ENCODE measurements around the gene MAGI2.
"Not testable (repeated sequence)": the region's sequence is repeated elsewhere in the genome, so short reads cannot be mapped to it uniquely, and the experiment has no call there.

The MAGI2 gene

DNA sequence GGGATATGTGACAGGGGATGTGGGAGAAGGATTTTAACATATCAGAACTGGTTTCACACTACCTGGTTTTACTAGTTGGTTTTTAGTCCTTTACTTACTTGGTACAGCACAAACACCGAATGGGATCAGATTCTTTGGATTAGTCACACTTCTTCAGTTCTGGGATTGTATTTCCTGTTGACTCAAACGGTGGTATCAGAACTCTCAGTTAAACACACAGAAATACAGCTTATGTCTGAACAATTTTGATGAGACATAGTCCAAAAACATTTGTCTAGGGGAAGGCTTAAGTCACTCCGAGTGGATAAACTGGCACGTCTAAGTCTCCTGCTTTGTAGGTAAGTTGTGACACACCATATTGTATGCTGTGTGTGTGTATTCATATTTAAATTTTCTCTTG is 1174.4 kb downstream of the MAGI2 start:
- no peak overlapping the region for H3K4me3 Mint-ChIP-seq
- no peak for DNase-seq (ENCODE audit: low spot score)
- H3K4me1 Mint-ChIP-seq (ENCODE audit: low read depth) = no peaks in the 10 kb centered on the region
- no peaks in the 10 kb centered on the region for H3K9me3 Mint-ChIP-seq
- no peaks in the 10 kb centered on the region for H3K36me3 Mint-ChIP-seq (ENCODE audit: low read depth)
- H3K27me3 Mint-ChIP-seq (ENCODE audit: low read depth) = no peaks in the 10 kb centered on the region
- no peak overlapping the region for H3K27ac Mint-ChIP-seq

DNA sequence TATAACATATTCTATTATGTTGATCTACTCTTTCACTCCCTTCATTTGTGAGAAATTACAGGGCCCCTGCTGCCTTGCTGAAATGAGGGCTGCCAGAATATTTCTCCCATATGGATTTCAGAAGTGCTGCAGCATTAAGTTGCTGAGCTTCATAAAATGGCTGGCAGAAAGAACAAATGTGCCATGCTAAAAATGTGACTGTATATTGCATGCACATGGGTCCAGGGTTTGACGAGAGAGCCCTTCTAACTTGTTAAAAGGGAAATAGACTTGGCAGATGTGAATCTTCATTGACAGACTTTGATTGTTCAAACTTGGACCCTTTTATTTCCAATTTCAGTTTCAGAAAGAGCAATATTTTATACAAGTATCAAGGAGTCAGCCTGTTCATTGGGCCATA is 1186.3 kb downstream of the MAGI2 start:
- H3K9me3 Mint-ChIP-seq = peaks cover 6% of the 10 kb centered on the region
- H3K27ac Mint-ChIP-seq = no peak overlapping the region
- H3K36me3 Mint-ChIP-seq (ENCODE audit: low read depth) = no peaks in the 10 kb centered on the region
- H3K4me3 Mint-ChIP-seq = no peak overlapping the region
- no peaks in the 10 kb centered on the region for H3K27me3 Mint-ChIP-seq (ENCODE audit: low read depth)
- H3K4me1 Mint-ChIP-seq (ENCODE audit: low read depth) = no peaks in the 10 kb centered on the region
- no peak for DNase-seq (ENCODE audit: low spot score)

- no peaks in the 10 kb centered on the region for H3K9me3 Mint-ChIP-seq
- no peaks in the 10 kb centered on the region for H3K4me1 Mint-ChIP-seq (ENCODE audit: low read depth)
- no peak overlapping the region for H3K27ac Mint-ChIP-seq
- DNase-seq (ENCODE audit: low spot score) = no peak
- no peaks in the 10 kb centered on the region for H3K36me3 Mint-ChIP-seq (ENCODE audit: low read depth)
- H3K27me3 Mint-ChIP-seq (ENCODE audit: low read depth) = no peaks in the 10 kb centered on the region
- H3K4me3 Mint-ChIP-seq = no peak overlapping the region
Observed at GRCh38 chr7:78265486-78265885, 1188.0 kb downstream of the MAGI2 start.

GRCh38 chr7:78265071-78265470 is 1188.4 kb downstream of the MAGI2 start:
- Mint-ChIP-seq H3K4me3 (no peak overlapping the region), H3K4me1 (ENCODE audit: low read depth) (no peaks in the 10 kb centered on the region), H3K27ac (no peak overlapping the region), H3K9me3 (no peaks in the 10 kb centered on the region), H3K36me3 (ENCODE audit: low read depth) (no peaks in the 10 kb centered on the region), H3K27me3 (ENCODE audit: low read depth) (no peaks in the 10 kb centered on the region)
- DNase-seq (ENCODE audit: low spot score) = no peak

GRCh38 chr7:78264105-78264504 is 1189.4 kb downstream of the MAGI2 start:
- Mint-ChIP-seq H3K27ac (no peak overlapping the region), H3K9me3 (no peaks in the 10 kb centered on the region), H3K4me3 (no peak overlapping the region), H3K36me3 (ENCODE audit: low read depth) (no peaks in the 10 kb centered on the region), H3K4me1 (ENCODE audit: low read depth) (no peaks in the 10 kb centered on the region), H3K27me3 (ENCODE audit: low read depth) (no peaks in the 10 kb centered on the region)
- no peak for DNase-seq (ENCODE audit: low spot score)

- DNase-seq (ENCODE audit: low spot score) = no peak
- H3K9me3 Mint-ChIP-seq = no peaks in the 10 kb centered on the region
- H3K4me1 Mint-ChIP-seq (ENCODE audit: low read depth) = no peaks in the 10 kb centered on the region
- no peak overlapping the region for H3K4me3 Mint-ChIP-seq
- no peak overlapping the region for H3K27ac Mint-ChIP-seq
- H3K27me3 Mint-ChIP-seq (ENCODE audit: low read depth) = no peaks in the 10 kb centered on the region
- H3K36me3 Mint-ChIP-seq (ENCODE audit: low read depth) = no peaks in the 10 kb centered on the region
Observed at GRCh38 chr7:78261739-78262138, 1191.7 kb downstream of the MAGI2 start.

DNA sequence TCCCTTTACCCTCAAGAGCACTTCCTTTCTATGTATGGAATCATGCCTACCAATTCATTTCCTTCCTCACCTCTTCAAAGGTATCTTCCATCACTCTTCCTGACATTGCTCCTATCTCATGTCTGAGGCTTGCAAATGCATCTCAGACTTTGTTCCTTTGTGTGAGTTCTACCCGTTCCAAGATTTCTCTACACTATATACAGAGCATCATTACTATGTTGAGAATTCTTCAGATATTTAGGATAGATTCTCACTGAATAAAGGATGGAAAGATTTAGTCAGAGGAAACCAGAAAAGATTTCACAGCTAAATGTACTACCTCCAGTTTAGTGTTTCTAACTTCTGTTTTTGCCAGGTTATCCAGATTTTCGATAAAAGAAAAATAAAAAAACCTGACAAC is 1192.2 kb downstream of the MAGI2 start:
- no peaks in the 10 kb centered on the region for H3K36me3 Mint-ChIP-seq (ENCODE audit: low read depth)
- H3K27ac Mint-ChIP-seq = no peak overlapping the region
- H3K27me3 Mint-ChIP-seq (ENCODE audit: low read depth) = no peaks in the 10 kb centered on the region
- no peak for DNase-seq (ENCODE audit: low spot score)
- no peaks in the 10 kb centered on the region for H3K4me1 Mint-ChIP-seq (ENCODE audit: low read depth)
- no peak overlapping the region for H3K4me3 Mint-ChIP-seq
- H3K9me3 Mint-ChIP-seq = no peaks in the 10 kb centered on the region

GRCh38 chr7:78260826-78261225 is 1192.6 kb downstream of the MAGI2 start:
- no peak overlapping the region for H3K27ac Mint-ChIP-seq
- no peaks in the 10 kb centered on the region for H3K4me1 Mint-ChIP-seq (ENCODE audit: low read depth)
- H3K4me3 Mint-ChIP-seq = no peak overlapping the region
- H3K27me3 Mint-ChIP-seq (ENCODE audit: low read depth) = no peaks in the 10 kb centered on the region
- H3K9me3 Mint-ChIP-seq = no peaks in the 10 kb centered on the region
- no peak for DNase-seq (ENCODE audit: low spot score)
- no peaks in the 10 kb centered on the region for H3K36me3 Mint-ChIP-seq (ENCODE audit: low read depth)

DNA sequence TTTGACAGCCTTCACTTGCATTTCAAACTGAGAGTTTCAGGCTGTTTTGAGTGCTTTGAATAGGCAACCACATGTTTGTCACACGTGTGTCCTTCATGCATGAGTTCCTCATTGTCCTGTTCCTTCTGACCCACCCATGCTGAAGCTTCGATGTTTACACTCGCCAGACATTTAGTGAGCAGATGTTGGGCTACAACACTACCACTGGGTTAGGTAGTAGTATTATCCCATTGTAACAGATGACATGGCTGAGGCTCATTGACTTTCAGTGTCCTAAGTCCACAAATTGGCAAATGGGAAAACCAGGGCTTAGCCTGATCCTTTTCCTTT is 1198.8 kb downstream of the MAGI2 start:
- no peaks in the 10 kb centered on the region for H3K4me1 Mint-ChIP-seq (ENCODE audit: low read depth)
- H3K27ac Mint-ChIP-seq = no peak overlapping the region
- no peak for DNase-seq (ENCODE audit: low spot score)
- H3K4me3 Mint-ChIP-seq = no peak overlapping the region
- H3K36me3 Mint-ChIP-seq (ENCODE audit: low read depth) = no peaks in the 10 kb centered on the region
- H3K27me3 Mint-ChIP-seq (ENCODE audit: low read depth) = no peaks in the 10 kb centered on the region
- H3K9me3 Mint-ChIP-seq = no peaks in the 10 kb centered on the region

GRCh38 chr7:78253850-78254725 is 1199.4 kb downstream of the MAGI2 start:
- no peak overlapping the region for H3K27ac Mint-ChIP-seq
- no peaks in the 10 kb centered on the region for H3K27me3 Mint-ChIP-seq (ENCODE audit: low read depth)
- H3K9me3 Mint-ChIP-seq = no peaks in the 10 kb centered on the region
- no peak overlapping the region for H3K4me3 Mint-ChIP-seq
- no peak for DNase-seq (ENCODE audit: low spot score)
- H3K36me3 Mint-ChIP-seq (ENCODE audit: low read depth) = no peaks in the 10 kb centered on the region
- no peaks in the 10 kb centered on the region for H3K4me1 Mint-ChIP-seq (ENCODE audit: low read depth)

DNA sequence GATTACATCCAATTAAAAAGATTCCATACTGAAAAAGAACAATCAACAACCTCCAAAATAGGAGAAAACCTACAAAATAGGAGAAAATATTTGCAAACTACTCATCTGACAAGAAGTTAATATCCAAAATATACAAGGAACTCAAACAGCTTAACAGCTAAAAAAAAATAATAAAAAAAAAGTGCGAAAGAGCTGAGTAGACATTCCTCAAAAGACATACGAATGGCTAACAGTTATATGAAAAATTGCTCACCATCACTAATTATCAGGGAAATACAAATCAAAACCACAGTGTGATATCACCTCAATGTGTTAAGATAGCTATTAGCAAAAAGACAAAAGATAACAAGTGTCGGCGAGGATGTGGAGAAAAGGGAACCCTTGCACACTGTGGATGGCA is 1204.6 kb downstream of the MAGI2 start:
- Mint-ChIP-seq H3K27me3 (ENCODE audit: low read depth) (no peaks in the 10 kb centered on the region), H3K36me3 (ENCODE audit: low read depth) (no peaks in the 10 kb centered on the region), H3K4me1 (ENCODE audit: low read depth) (no peaks in the 10 kb centered on the region), H3K4me3 (no peak overlapping the region), H3K9me3 (peaks cover 16% of the 10 kb centered on the region), H3K27ac (no peak overlapping the region)
- DNase-seq (ENCODE audit: low spot score) = no peak

- Mint-ChIP-seq H3K4me3 (no peak overlapping the region), H3K9me3 (peaks cover 16% of the 10 kb centered on the region), H3K4me1 (ENCODE audit: low read depth) (no peaks in the 10 kb centered on the region), H3K36me3 (ENCODE audit: low read depth) (no peaks in the 10 kb centered on the region), H3K27ac (no peak overlapping the region), H3K27me3 (ENCODE audit: low read depth) (no peaks in the 10 kb centered on the region)
- no peak for DNase-seq (ENCODE audit: low spot score)
Observed at GRCh38 chr7:78247910-78248689, 1205.4 kb downstream of the MAGI2 start.

- H3K4me1 Mint-ChIP-seq (ENCODE audit: low read depth); H3K4me3 Mint-ChIP-seq; H3K27me3 Mint-ChIP-seq (ENCODE audit: low read depth); H3K36me3 Mint-ChIP-seq (ENCODE audit: low read depth); DNase-seq (ENCODE audit: low spot score); H3K27ac Mint-ChIP-seq; H3K9me3 Mint-ChIP-seq: not testable (repeated sequence)
Observed at GRCh38 chr7:78240179-78240578, 1213.3 kb downstream of the MAGI2 start.

GRCh38 chr7:78234634-78235033 is 1218.8 kb downstream of the MAGI2 start:
- no peaks in the 10 kb centered on the region for H3K27me3 Mint-ChIP-seq (ENCODE audit: low read depth)
- no peak overlapping the region for H3K4me3 Mint-ChIP-seq
- peaks cover 7% of the 10 kb centered on the region for H3K9me3 Mint-ChIP-seq
- no peak overlapping the region for H3K27ac Mint-ChIP-seq
- no peaks in the 10 kb centered on the region for H3K4me1 Mint-ChIP-seq (ENCODE audit: low read depth)
- DNase-seq (ENCODE audit: low spot score) = no peak
- H3K36me3 Mint-ChIP-seq (ENCODE audit: low read depth) = no peaks in the 10 kb centered on the region
